Smooth muscle cell (in vitro differentiated cells): Measurements from ENCODE around the gene LRBA. TPM values are rescaled to one million over a fixed set of nuclear protein-coding genes. Genes with fewer than 3 reads are reported as not detected.

ENCODE experiments used
- DNase-seq: peaks from one replicate; lab custom pipeline; 2025; ENCODE audit not compliant: unreplicated experiment; lab: John Stamatoyannopoulos, UW
- H2AFZ ChIP-seq: fragments of 200-600 bp; sonication (generic); 2 replicates; pipeline ENCODE4 v1.6.0; 2016; ENCODE audit warnings: antibody characterized with exemption, low read depth, mild to moderate bottlenecking
- H3F3A ChIP-seq: fragments of 200-600 bp; sonication (generic); 2 replicates; pipeline ENCODE4 v1.6.0; 2017; ENCODE audit warnings: antibody characterized with exemption, low read depth
- H3K27ac ChIP-seq: fragments of 200-600 bp; sonication (generic); 2 replicates; pipeline ENCODE4 v1.5.1; 2016; ENCODE audit warnings: low read depth, mild to moderate bottlenecking
- H3K27me3 ChIP-seq: fragments of 200-600 bp; sonication (generic); 2 replicates; pipeline ENCODE4 v1.6.1; 2016; ENCODE audit warnings: low read depth, mild to moderate bottlenecking
- H3K36me3 ChIP-seq: fragments of 200-600 bp; sonication (generic); 2 replicates; pipeline ENCODE4 v1.5.1; 2016; ENCODE audit warnings: low read depth
- H3K4me1 ChIP-seq: fragments of 200-600 bp; sonication (generic); 2 replicates; pipeline ENCODE4 v1.5.1; 2016; ENCODE audit warnings: low read depth
- H3K4me2 ChIP-seq: fragments of 200-600 bp; sonication (generic); 2 replicates; pipeline ENCODE4 v1.6.0; 2016; ENCODE audit warnings: mild to moderate bottlenecking
- H3K4me3 ChIP-seq: fragments of 200-600 bp; sonication (generic); 2 replicates; pipeline ENCODE4 v1.5.1; 2016; ENCODE audit warnings: mild to moderate bottlenecking
- H3K79me2 ChIP-seq: fragments of 200-600 bp; sonication (generic); 2 replicates; pipeline ENCODE4 v1.6.0; 2016; ENCODE audit warnings: low read depth, mild to moderate bottlenecking
- H3K9ac ChIP-seq: fragments of 200-600 bp; sonication (generic); 2 replicates; pipeline ENCODE4 v1.6.0; 2016; ENCODE audit warnings: low read depth
- H3K9me3 ChIP-seq: fragments of 200-600 bp; sonication (generic); replicated peaks from 2 replicates; pipeline ENCODE4 v1.5.1; 2016; ENCODE audit warnings: low read depth
- H4K20me1 ChIP-seq: fragments of 200-600 bp; sonication (generic); 2 replicates; pipeline ENCODE4 v1.6.0; 2016; ENCODE audit warnings: low read depth
- CTCF ChIP-seq: fragments of 200-600 bp; sonication (generic); IDR thresholded peaks from 2 replicates; pipeline ENCODE4 v1.5.1; 2017; ENCODE audit warnings: borderline replicate concordance, mild to moderate bottlenecking, antibody characterized with exemption; ENCODE audit not compliant: insufficient read depth, poor library complexity, severe bottlenecking
- WGBS: methylation state at CpG from one replicate; pipeline ENCODE4 v1.1.7; 2016; ENCODE audit warnings: low lambda C conversion rate; 5-methylcytosine and 5-hydroxymethylcytosine counted together
- polyA plus RNA-seq: library from polyadenylated mRNA; unstranded; fragments of >200 nt; fragmentation: Nextera tagmentation; extraction: Ambion mirVana; gene quantifications from 2 replicates; pipeline ENCODE4 v1.2.1, GENCODE V29; 2016
- total RNA-seq: library from RNA; depleted of rRNA; stranded (reverse); fragments of >200 nt; gene quantifications from 2 replicates; pipeline ENCODE4 v1.2.3, GENCODE V29; 2014

The LRBA gene
- total and polyA plus RNA-seq, 2 experiments from 2014 or later = 1.6 to 26.2 TPM

- Histone ChIP-seq H3K9ac (no peak overlapping the region), H3K9me3 (no peaks in the 10 kb centered on the region)
Observed at GRCh38 chr4:150418757-150419410, 596.2 kb downstream of the LRBA start.

GRCh38 chr4:150415213-150415612 is 599.9 kb downstream of the LRBA start:
- Histone ChIP-seq H3K4me2 (no peak overlapping the region), H3K79me2 (no peaks in the 10 kb centered on the region), H3K27me3 (no peaks in the 10 kb centered on the region), H3K4me1 (no peaks in the 10 kb centered on the region), H3K9ac (no peak overlapping the region), H3K27ac (no peak overlapping the region), H3K36me3 (no peaks in the 10 kb centered on the region), H3K4me3 (no peak overlapping the region), H4K20me1 (no peaks in the 10 kb centered on the region), H2AFZ (no peak overlapping the region), H3F3A (no peaks in the 10 kb centered on the region), H3K9me3 (no peaks in the 10 kb centered on the region)
- 91% methylated on average over 1 of the region's 1 CpG for WGBS
- TF ChIP-seq CTCF = no peak
- DNase-seq = no peak

More at GRCh38 chr4:150418757-150419410, 596.2 kb downstream of the LRBA start:
- Histone ChIP-seq H3K4me1 (no peaks in the 10 kb centered on the region), H3K27ac (no peak overlapping the region), H3F3A (no peaks in the 10 kb centered on the region), H3K36me3 (no peaks in the 10 kb centered on the region), H2AFZ (no peak overlapping the region), H4K20me1 (no peaks in the 10 kb centered on the region), H3K27me3 (no peaks in the 10 kb centered on the region), H3K79me2 (no peaks in the 10 kb centered on the region), H3K4me3 (no peak overlapping the region), H3K4me2 (no peak overlapping the region)
- no peak for TF ChIP-seq CTCF
- 92% methylated on average over 4 of the region's 4 CpGs for WGBS
- DNase-seq = no peak

GRCh38 chr4:150411520-150411919 is 603.6 kb downstream of the LRBA start:
- H3K27me3 ChIP-seq = no peaks in the 10 kb centered on the region
- no peaks in the 10 kb centered on the region for H3K79me2 ChIP-seq
- H4K20me1 ChIP-seq = no peaks in the 10 kb centered on the region
- no peaks in the 10 kb centered on the region for H3K4me1 ChIP-seq
- no peaks in the 10 kb centered on the region for H3F3A ChIP-seq
- DNase-seq = no peak
- WGBS = 80% methylated on average over 4 of the region's 4 CpGs
- no peaks in the 10 kb centered on the region for H3K9me3 ChIP-seq
- no peak overlapping the region for H2AFZ ChIP-seq
- no peaks in the 10 kb centered on the region for H3K36me3 ChIP-seq
- no peak overlapping the region for H3K4me2 ChIP-seq
- no peak for TF ChIP-seq CTCF
- no peak overlapping the region for H3K4me3 ChIP-seq
- H3K9ac ChIP-seq = no peak overlapping the region
- no peak overlapping the region for H3K27ac ChIP-seq

- H3F3A ChIP-seq = no peaks in the 10 kb centered on the region
- no peak overlapping the region for H3K27ac ChIP-seq
- H3K4me3 ChIP-seq = no peak overlapping the region
- no peak overlapping the region for H2AFZ ChIP-seq
- H3K4me1 ChIP-seq = no peaks in the 10 kb centered on the region
- WGBS = 65% methylated on average over 5 of the region's 5 CpGs
- no peaks in the 10 kb centered on the region for H3K9me3 ChIP-seq
- no peaks in the 10 kb centered on the region for H3K36me3 ChIP-seq
- no peaks in the 10 kb centered on the region for H3K27me3 ChIP-seq
- no peak overlapping the region for H3K9ac ChIP-seq
- TF ChIP-seq CTCF = no peak
- no peak overlapping the region for H3K4me2 ChIP-seq
- H4K20me1 ChIP-seq = no peaks in the 10 kb centered on the region
- no peaks in the 10 kb centered on the region for H3K79me2 ChIP-seq
- DNase-seq = no peak
Observed at GRCh38 chr4:150402871-150403272, 612.2 kb downstream of the LRBA start.
